ENCODE data around the gene CSH2.

CSH2 gene

GRCh38 chr17:63837480-63837879 lies 36.0 kb downstream of the CSH2 start:
- DNase-seq (ENCODE audit: low spot score) (no peak), FAIRE-seq (no peak)

DNA sequence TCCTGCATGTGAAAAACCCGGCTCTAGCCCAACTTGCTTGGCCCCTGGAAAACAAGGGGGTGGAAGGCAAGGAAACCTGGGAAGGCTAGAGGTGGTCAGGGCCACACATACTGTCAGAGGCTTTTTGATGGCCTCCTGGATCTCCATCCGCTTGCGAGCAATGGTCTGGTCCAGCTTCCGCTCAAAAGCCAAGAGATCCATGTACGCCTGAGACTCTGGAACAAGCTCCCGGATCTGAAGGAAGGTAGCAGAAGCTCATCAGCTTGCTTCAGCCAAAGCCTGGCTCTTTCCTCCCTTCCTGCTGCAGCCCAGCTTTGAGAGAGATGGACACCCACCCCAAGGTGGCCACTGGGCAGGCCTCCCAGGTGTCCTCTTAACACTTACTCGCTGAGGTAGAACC lies 36.7 kb downstream of the CSH2 start:
- DNase-seq (ENCODE audit: low spot score): no peak

DNA sequence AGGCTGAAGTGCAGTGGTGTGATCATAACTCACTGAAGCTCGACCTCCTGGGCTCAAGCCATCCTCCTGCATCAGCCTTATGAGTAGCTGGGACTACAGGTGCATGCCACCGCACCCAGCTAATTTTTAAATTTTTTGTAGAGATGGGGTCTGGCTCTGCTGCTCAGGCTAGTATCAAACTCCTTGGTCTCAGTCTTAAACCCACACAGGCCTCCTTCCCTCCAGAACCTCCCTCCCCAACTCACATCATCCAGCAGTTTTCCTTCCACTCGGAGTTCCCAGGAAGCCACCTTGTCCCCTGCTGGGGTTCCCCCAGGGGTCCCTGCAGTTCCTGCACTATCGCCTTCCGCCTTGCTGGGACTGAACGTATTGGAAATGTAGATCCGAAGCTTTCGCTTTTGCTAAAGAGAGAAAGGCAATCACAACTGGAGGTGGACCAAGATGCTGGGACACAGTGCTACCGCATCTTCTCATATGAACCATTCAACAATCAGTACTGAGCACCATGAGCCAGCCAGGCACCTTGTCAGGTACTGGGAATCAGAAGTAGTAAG lies 38.2 kb downstream of the CSH2 start:
- no peak for FAIRE-seq

More for the DNA sequence above, 36.7 kb downstream of the CSH2 start:
- no peak for FAIRE-seq

GRCh38 chr17:63834431-63835166 lies 38.9 kb downstream of the CSH2 start:
- peak; percentile 88 for DNase-seq (ENCODE audit: low spot score)
- peak; percentile 66 for FAIRE-seq

More for the DNA sequence above, 38.2 kb downstream of the CSH2 start:
- DNase-seq (ENCODE audit: low spot score): no peak

DNA sequence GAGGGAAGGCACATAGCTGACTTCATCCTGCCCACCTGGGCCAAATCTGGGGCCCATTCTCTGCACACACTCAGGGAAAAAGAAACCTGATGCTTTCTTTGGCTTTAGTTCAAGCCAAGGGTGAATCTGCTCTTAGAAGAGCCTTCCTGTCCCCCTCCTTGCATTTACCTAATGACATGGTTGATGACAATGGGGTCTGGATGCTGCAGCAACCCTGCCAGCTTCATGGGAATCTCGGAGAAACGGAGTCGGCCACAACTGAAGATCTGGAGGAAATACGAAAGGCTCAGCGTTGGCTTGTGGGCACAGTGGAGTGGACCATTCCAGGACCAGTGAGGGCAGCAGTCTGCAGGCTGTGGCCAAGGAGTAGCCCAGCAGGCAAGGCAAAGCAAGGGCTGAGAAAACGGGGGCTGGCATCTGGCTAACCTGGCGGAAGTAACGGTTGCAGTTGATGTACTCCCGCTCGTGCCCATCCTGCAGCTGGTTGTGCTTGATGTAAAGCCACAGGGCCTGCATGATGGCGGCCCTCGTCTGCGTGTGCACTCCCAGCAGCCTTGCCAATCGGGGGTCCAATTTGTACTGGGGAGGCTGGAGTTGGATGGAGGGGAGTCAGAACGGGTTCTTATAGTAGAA lies 39.6 kb downstream of the CSH2 start:
- DNase-seq (ENCODE audit: low spot score): no peak
- peak; percentile 32 for FAIRE-seq

DNA sequence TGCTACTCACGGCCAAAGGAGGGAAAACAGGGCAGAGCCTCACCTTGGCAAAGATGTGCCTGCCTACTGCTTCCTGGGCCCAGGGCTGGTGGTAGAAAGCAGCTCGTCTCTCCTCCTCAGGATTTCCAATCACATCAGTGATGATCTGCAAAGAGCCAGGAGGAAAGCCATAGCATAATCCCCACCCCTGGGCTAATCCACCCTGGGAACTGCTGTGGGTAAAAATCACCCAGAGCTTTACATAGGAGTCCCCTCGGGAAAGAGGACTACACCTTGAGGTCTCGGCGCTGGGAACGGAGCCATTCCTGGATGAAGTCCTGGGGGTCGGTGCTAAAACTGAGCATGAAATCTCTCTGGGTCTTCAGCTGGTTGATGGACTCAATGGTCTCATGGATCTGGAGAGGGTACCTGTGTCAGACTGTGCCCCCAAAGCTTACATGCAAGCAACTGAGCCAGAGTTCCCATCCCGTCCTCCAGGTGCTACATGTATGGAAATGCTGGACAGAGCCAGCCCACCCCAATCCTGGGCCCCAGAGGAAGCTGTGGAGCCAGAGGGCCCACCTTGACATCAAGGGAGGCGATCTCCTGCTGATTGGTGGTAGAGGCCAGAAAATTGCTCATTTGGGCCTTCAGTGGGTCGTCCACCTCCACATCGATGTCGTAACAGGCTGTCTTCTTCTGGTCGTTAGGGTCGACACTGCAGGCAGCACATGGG lies 40.3 kb downstream of the CSH2 start:
- no peak for FAIRE-seq
- DNase-seq (ENCODE audit: low spot score): no peak

GRCh38 chr17:63832455-63832854 lies 41.0 kb downstream of the CSH2 start:
- no peak for DNase-seq (ENCODE audit: low spot score)
- no peak for FAIRE-seq

GRCh38 chr17:63832014-63832413 lies 41.5 kb downstream of the CSH2 start:
- no peak for DNase-seq (ENCODE audit: low spot score)
- FAIRE-seq: no peak

DNA sequence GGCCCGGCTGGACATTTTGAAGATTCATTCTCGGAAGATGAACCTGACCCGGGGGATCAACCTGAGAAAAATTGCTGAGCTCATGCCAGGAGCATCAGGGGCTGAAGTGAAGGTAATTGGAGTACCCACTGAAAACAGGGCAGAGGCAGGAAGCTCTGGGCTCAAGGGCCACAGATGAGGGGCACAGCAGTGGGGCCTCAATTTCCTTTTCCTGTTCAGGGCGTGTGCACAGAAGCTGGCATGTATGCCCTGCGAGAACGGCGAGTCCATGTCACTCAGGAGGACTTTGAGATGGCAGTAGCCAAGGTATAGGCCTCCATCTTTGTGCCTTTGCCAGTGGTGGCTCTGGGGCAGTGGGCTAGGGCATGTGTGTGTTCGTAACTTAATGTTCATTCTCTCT lies 42.0 kb downstream of the CSH2 start:
- DNase-seq (ENCODE audit: low spot score): no peak
- FAIRE-seq: no peak

- FAIRE-seq: no peak
- no peak for DNase-seq (ENCODE audit: low spot score)
Measured at GRCh38 chr17:63830904-63831491, 42.5 kb downstream of the CSH2 start.

- no peak for FAIRE-seq
Measured at GRCh38 chr17:63830278-63830677, 43.2 kb downstream of the CSH2 start.

GRCh38 chr17:63828936-63829335 lies 44.5 kb downstream of the CSH2 start:
- no peak for FAIRE-seq
- DNase-seq (ENCODE audit: low spot score): no peak

More at GRCh38 chr17:63830278-63830677, 43.2 kb downstream of the CSH2 start:
- no peak for DNase-seq (ENCODE audit: low spot score)

DNA sequence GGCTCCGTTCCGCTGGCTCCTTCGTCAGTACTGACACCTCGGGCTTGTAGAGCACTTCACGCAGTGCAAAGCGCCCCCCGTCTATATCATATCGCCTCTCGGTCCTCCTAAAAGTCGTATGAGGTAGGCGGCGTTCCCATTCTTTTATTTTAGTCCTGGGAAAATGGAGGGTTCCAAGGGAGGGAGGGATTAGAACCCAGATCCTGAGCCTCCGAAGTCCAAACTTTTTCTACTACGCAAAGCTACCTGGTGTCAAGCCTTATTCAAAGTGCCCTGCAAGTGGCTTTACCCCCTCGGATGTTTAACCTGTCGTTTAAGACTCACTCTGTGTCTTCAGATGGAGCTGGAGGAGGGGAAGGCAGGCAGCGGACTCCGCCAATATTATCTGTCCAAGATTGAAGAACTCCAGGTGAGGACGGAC lies 45.7 kb downstream of the CSH2 start:
- FAIRE-seq (no peak), DNase-seq (ENCODE audit: low spot score) (no peak)

DNA sequence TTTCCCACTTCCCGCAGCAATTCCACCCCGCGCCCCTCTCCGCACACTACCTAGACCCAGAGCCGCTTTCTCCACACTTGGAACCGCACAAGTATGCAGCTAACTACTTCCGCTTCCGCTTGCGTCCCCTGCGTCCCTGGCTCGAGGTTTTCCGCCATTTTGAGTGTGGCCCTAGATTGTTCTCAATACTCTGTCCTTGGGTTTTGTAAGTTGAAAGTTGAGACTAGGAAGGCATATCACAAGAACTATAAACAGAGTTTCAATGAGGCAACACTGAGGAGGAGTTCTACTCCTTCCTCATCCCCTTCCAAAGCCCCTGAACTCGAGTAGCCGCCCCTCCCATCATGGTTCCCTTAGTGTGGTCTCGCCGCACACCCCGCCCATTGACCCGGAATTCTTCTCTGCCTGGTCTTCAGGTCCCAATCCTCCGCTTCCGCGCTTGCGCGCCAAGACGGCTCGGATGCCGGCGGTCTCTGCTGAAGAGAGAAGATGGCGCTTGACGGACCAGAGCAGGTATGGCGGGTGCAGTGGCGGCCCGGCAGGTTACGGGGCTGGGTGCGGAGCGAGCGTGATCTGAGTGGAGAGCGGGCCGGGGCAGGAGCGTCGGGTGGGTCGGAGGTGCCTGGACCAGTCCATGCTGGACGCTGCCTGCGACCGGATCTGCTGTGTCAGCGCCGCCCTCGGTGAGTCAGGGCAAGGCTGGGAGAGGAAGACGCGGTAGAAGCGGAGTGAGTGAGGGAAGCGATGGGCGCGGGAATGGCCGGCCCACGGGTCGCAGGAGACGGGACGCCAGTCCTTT lies 46.3 kb downstream of the CSH2 start, which contains the start of the genes FTSJ3 and PSMC5:
Gene FTSJ3, minus strand, starts transcription at position 662 of the 799 bp plus-strand sequence. CDS start 761 bp downstream, outside the sequence.
Gene PSMC5, plus strand, starts transcription at position 430 of the 799 bp plus-strand sequence. Its CDS starts 60 bp downstream, at position 490.
- DNase-seq (ENCODE audit: low spot score): peak; percentile 97
- peak; percentile 87 for FAIRE-seq

DNA sequence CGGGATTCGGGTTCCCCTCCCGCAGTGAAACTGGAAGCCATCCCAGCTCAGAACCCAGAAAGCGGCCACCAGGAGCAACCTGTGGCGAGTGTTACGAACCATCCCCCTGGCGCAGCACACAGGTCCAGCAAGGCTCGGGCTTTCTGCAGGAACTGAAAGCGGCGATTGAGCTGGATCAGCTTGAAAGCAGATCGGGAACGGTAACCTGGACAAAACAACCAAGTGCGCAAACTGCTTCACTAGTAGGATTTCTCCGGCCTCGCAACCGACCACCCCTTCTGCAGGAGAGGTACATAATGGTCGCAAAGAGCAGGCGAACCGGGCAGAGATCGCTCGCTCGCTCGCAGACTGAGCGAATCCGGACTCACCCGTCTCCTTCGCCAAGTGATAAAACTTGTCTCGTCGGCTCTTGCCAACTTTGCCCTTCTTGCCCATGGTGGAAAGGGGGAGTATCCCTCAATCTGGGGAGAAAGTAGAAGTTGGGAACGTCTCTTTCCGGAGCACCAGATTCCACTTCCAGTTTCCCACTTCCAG lies 46.9 kb downstream of the CSH2 start:
- peak; percentile 29 for DNase-seq (ENCODE audit: low spot score)
- no peak for FAIRE-seq

GRCh38 chr17:63824362-63824761 lies 49.1 kb downstream of the CSH2 start:
- DNase-seq (ENCODE audit: low spot score) (no peak), FAIRE-seq (no peak)

DNA sequence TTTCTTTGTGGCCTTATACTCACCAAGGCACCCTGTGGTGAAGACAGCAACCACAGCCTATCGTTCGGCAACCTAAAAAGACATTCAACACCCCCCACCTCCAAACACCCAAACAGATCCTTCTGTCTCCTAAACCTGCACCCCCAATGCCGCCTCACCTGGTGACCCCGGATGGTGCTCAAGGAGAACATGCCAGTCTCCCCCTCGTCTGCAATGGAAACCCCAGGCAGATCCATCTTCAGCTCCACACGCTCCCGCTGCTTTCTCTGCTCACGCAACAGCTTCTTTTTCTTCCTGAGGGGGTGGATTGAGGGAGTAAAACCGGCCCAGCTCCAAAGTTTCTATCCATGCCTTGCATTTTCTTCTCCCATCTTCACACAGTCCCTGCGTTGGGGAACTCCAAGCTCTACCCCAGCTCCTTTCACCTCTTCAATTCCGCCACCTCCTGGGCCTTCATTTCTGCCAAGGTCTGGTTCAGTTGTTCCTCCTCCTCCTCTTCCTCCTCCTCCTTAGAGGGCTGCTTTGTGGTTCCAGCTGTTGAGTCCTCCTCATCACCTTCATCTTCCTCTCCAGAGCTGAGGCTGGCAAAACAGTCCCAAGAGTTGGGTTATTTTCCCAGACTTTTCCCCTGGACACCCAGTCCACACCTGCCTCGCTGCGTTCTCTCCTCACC lies 49.7 kb downstream of the CSH2 start:
- DNase-seq (ENCODE audit: low spot score) (no peak), FAIRE-seq (no peak)

DNA sequence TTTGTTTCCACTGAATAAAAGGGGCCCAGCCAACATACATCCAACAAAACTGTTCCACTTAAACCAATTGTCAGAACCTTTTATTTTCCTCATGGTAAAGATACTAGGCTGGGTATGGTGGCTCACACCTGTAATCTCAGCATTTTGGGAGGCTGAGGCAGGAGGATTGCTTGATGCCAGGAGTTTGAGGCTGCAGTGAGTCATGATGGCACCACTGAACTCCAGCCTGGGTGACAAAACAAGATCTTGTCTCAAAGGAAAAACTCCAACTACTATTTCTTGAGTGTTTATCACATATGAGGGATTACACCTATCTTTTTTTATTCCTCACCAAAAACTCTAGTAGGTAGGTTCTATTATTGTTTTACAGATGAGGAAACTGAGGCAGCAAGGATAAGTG lies 50.9 kb downstream of the CSH2 start:
- DNase-seq (ENCODE audit: low spot score) (no peak), FAIRE-seq (no peak)

All from urothelium cell line (cell line).